Mesodermal cell (in vitro differentiated cells): ENCODE measurements around the gene TTC38.

Source experiments
- H3K27ac ChIP-seq: 2 replicates; pipeline ENCODE4 v1.7.0; 2013; ENCODE audit warnings: mild to moderate bottlenecking, low read depth, low read length, moderate library complexity; ENCODE audit not compliant: severe bottlenecking
- H3K36me3 ChIP-seq: 2 replicates; pipeline ENCODE4 v1.7.1; 2013; ENCODE audit warnings: mild to moderate bottlenecking, low read length, moderate library complexity; ENCODE audit not compliant: control insufficient read depth, insufficient read depth
- H3K4me1 ChIP-seq: one replicate; pipeline ENCODE4 v1.7.1; 2013; ENCODE audit warnings: mild to moderate bottlenecking, low read length; ENCODE audit not compliant: insufficient read depth, control insufficient read depth, poor library complexity, severe bottlenecking
- H3K4me3 ChIP-seq: 2 replicates; pipeline ENCODE4 v1.7.0; 2013; ENCODE audit warnings: low read length, control low read depth, mild to moderate bottlenecking; ENCODE audit not compliant: insufficient read depth, poor library complexity, severe bottlenecking; ENCODE audit errors: extremely low read depth
- H3K9me3 ChIP-seq: 2 replicates; pipeline ENCODE4 v1.7.1; 2013; ENCODE audit warnings: mild to moderate bottlenecking, low read length, moderate library complexity; ENCODE audit not compliant: control insufficient read depth
- WGBS, 2 experiments: methylation state at CpG; one replicate each; pipeline ENCODE4 v1.1.5; 2013; ENCODE audit warnings: missing lambda C conversion rate in 2 of 2; ENCODE audit not compliant: insufficient coverage in 2 of 2; 5-methylcytosine and 5-hydroxymethylcytosine counted together

Gene TTC38

DNA sequence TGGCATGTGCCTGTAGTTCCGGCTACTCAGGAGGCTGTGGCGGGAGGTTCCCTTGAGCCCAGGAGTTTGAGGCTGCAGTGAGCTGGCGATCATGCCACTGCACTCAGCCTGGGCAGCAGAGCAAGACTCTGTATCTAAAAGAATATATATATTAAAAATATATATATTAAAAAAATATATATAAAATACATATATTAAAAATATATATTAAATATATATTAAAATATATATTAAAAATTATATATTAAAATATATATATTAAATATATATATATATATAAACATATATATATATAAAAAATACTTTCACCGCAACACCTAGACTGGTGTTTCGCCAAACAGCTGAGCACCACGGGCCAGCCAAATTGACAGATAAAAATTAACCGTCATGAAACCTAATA lies 8.8 kb downstream of the TTC38 start:
- no peak overlapping the region for H3K4me3 ChIP-seq
- 100% methylated on average over 1 of the region's 7 CpGs; no CpG with 5 or more reads in 1 of the 2 experiments for WGBS, 2 experiments
- no peaks in the 10 kb centered on the region for H3K9me3 ChIP-seq
- H3K36me3 ChIP-seq, result peaks cover 83% of the 10 kb centered on the region
- H3K4me1 ChIP-seq, result no peaks in the 10 kb centered on the region
- no peak overlapping the region for H3K27ac ChIP-seq

DNA sequence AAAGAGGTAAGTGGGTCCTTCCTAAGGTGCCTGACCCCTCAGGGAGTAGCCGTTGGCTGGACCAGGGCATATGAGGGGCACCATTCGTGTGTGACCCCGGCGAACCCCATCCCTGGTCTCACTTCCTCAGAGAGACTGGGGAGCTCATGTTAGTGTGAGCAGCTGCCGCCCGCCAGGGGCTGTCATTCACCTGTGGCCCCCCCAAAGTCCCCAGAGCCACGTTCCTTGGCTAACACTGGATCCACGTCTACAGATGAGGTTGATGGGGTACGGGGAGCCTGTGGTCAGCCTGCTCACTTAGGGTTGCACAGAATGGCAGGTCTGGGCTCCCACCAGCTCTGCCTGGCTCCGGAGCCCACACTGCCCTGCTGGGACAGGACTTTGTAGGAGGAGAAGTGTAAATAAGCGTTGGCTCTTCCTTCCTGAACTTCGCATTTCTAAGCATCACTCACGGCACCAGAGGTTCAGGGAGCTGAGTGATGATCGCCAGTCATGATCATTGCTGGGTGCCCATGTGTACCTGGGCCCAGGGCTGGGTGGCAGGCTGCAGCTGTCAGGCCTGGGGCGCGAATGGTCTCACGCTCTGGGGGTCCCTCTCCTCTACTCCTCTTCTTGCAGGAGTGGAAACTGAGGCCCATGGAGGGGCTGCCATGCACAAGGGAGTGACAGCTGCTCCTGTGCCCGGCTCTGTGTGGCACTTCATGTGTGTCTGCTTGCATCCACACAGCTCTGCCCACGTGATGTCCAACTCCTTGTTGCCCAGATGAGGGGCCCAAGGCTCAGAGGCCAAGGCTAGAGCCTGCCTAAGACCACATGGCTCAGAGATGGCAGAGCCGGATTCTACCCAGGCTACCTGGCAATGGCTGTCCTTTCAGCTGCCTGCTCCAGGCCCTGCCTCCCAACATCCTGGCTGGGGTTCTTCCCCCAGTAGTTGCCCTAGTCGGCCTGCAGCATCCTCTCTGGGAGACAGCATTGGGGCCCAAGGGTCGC lies 11.1 kb downstream of the TTC38 start:
- WGBS, 2 experiments, result 92 to 93% methylated on average over 12 to 22 of the region's 22 CpGs
- Histone ChIP-seq H3K4me3 (no peak overlapping the region), H3K36me3 (peaks cover 86% of the 10 kb centered on the region), H3K9me3 (no peaks in the 10 kb centered on the region), H3K4me1 (no peaks in the 10 kb centered on the region), H3K27ac (no peak overlapping the region)

DNA sequence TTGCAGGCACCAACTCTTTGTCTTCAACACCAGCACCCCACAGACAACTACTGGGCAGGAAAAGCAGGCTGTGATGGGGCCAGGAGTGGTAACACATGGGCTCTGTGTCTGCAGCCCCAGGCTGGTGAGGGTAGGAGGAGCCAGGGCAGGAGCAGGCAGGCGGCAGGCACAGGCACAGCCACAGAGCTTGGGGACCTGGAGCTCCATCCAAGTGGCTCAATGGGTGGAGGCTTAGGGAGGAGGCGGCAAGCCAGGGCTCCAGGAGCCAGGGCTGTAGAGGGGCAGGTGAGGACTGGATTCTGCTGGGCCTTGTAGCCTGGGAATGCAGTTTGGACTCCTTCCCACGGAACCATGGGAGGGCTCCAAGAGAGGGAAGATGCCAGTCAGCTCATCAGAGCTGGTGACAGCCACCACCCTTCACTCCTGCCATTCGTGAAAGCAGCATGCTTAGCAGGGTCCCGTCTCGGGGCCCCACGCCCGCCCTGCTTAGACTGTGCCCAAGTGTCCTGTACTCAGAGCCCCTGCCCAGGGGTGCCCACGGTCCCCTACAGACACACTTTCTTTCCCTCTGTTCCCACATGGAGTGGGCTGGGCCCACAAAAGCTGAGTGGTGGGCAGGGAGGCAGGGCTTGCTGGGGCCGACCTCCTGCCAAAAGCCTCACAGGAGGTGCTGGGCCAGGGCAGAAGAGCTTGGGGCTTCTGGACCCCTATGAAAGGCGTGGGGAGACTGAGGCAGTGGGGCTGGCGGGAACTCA lies 12.4 kb downstream of the TTC38 start:
- H3K36me3 ChIP-seq, result peaks cover 86% of the 10 kb centered on the region
- WGBS, 2 experiments, result 95 to 97% methylated on average over 8 to 9 of the region's 12 CpGs
- H3K4me1 ChIP-seq, result no peaks in the 10 kb centered on the region
- H3K27ac ChIP-seq, result no peak overlapping the region
- H3K4me3 ChIP-seq, result no peak overlapping the region
- no peaks in the 10 kb centered on the region for H3K9me3 ChIP-seq

DNA sequence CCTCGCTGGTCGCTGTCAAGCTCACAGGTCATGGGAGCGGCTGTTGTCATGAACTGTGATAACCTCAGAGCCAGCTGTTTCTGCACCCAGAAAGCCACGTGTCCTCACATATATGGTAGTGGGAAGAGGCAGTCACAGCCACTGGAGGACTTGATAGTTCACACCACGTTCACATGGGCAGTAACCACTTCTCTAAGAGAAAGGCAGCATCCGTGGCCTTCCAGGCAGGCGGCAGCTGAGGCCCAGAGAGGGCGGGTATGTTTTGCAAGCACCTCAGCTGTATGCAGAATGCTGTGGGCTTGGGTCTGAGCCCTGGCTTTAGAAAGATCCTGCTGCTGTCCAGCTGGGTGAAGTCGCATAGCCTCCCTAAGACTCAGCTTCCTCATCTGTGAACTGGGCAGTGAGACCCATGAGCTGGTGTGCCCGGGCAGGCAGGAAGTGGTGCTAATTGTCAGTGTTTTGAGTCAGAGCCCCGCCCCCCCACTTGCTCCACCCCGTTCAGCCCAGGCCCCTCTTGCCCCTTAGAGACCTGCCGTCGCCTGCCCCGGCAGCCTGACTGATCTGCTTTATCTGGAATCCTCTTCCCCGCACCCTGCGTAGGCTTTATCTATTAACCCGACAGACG lies 13.3 kb downstream of the TTC38 start:
- peaks cover 83% of the 10 kb centered on the region for H3K36me3 ChIP-seq
- WGBS, 2 experiments, result 80 to 86% methylated on average over 18 to 19 of the region's 19 CpGs
- no peak overlapping the region for H3K27ac ChIP-seq
- no peaks in the 10 kb centered on the region for H3K4me1 ChIP-seq
- H3K9me3 ChIP-seq, result no peaks in the 10 kb centered on the region
- H3K4me3 ChIP-seq, result no peak overlapping the region

- Histone ChIP-seq H3K9me3 (no peaks in the 10 kb centered on the region), H3K36me3 (peaks cover 84% of the 10 kb centered on the region)
- 92 to 96% methylated on average over 9 to 12 of the region's 13 CpGs for WGBS, 2 experiments
Measured at GRCh38 chr22:46281866-46282678, 14.3 kb downstream of the TTC38 start.

GRCh38 chr22:46286006-46286405 lies 18.2 kb downstream of the TTC38 start:
- H3K4me1 ChIP-seq, result no peaks in the 10 kb centered on the region
- H3K4me3 ChIP-seq, result no peak overlapping the region
- no peak overlapping the region for H3K27ac ChIP-seq
- no peaks in the 10 kb centered on the region for H3K9me3 ChIP-seq
- peaks cover 58% of the 10 kb centered on the region for H3K36me3 ChIP-seq
- 86 to 100% methylated on average over 3 of the region's 3 CpGs for WGBS, 2 experiments

More at GRCh38 chr22:46281866-46282678, 14.3 kb downstream of the TTC38 start:
- H3K4me3 ChIP-seq, result no peak overlapping the region
- no peak overlapping the region for H3K27ac ChIP-seq
- H3K4me1 ChIP-seq, result no peaks in the 10 kb centered on the region

DNA sequence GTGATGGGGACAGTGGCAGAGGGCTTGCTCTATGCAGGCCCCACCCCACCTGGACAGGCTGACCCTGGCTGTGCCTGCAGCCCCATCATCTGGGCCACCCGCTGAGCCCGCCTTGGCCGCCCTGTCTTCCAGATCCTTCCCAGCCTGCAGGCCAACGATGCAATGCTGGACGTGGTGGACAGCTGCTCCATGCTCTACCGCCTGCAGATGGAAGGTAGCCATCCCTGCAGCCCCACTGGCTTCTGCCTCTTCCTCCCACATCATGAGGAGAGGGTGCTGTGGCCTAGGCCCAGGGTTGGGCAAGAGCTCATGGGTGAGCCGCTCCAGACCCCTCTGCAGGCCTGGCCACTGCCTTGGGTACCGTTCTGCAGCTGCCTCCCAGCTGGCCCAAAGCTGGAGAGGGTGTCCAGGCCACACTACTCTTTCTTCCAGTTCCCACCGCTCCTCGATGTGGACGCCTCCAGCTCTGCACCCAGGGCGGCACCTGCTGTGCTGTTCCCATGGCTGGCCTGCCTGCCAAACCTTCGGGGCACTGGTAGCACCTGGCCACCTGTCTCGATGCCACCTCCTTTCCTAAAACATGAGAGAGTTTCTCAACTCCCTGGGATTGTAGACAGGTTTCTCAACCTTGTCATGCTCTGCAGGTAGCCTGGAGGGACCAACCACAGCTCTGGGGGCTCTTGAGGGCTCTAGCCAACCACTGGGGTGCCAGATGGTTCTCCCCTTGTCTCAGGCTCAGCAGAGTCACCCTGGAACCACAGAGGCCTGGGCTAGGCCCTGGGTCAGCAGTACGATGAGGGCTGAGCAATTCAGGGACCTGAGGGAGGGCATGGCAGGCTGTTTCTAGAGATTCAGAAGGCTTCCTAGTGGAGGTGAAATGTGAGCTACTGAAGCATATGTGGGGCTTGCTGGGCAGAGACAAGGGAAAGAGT lies 19.4 kb downstream of the TTC38 start:
- Histone ChIP-seq H3K9me3 (no peaks in the 10 kb centered on the region), H3K36me3 (peaks cover 54% of the 10 kb centered on the region), H3K27ac (no peak overlapping the region), H3K4me3 (no peak overlapping the region), H3K4me1 (no peaks in the 10 kb centered on the region)
- WGBS, 2 experiments, result 93 to 95% methylated on average over 13 to 15 of the region's 15 CpGs

DNA sequence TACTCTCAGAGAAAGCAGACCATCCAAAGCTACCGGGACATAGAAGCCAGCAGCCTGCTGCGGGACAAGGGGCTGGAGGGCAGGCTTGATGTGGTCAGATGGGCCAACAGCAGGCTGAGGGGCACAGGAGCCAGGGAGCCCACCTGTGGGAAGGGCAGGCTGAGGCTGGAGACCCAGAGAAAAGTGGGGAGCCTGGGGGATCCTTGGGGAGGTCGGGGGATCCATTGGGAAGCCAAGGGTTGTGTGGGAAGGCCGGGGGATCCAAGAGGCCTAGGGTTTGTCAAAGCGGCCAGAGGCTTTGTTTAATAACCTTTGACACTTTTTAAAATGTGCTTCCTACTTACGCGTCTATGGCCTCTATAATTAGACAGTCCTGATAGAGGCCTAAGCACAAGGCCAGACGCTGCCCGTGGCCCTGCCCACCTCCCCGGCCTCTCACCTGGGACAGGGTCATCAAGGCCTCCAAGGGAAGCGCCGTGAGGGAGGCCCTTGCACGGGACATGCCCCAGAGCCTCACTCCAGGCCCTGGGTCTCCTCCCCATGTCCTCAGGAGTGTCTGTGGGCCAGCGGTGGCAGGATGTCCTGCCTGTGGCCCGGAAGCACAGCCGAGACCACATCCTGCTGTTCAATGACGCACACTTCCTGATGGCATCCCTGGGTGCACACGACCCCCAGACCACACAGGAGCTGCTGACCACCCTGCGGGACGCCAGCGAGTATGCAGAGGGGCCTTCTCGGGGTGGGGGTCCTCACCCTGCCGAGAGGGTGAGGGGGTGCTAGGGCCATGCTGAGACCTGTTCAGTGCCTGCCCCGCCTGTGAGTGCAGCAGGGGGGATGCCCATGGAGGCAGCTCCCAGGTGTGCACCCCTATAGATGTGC lies 20.3 kb downstream of the TTC38 start:
- no peaks in the 10 kb centered on the region for H3K9me3 ChIP-seq
- WGBS, 2 experiments, result 92% methylated on average over 19 to 24 of the region's 24 CpGs
- no peak overlapping the region for H3K27ac ChIP-seq
- peaks cover 54% of the 10 kb centered on the region for H3K36me3 ChIP-seq
- no peak overlapping the region for H3K4me3 ChIP-seq
- peaks cover 1% of the 10 kb centered on the region for H3K4me1 ChIP-seq

GRCh38 chr22:46288846-46289243 lies 21.0 kb downstream of the TTC38 start:
- peaks cover 4% of the 10 kb centered on the region for H3K4me1 ChIP-seq
- H3K9me3 ChIP-seq, result no peaks in the 10 kb centered on the region
- peaks cover 51% of the 10 kb centered on the region for H3K36me3 ChIP-seq
- no peak overlapping the region for H3K27ac ChIP-seq
- WGBS, 2 experiments, result 92 to 94% methylated on average over 6 to 7 of the region's 7 CpGs
- no peak overlapping the region for H3K4me3 ChIP-seq
